ENCODE data around the gene MMS19.

DNA sequence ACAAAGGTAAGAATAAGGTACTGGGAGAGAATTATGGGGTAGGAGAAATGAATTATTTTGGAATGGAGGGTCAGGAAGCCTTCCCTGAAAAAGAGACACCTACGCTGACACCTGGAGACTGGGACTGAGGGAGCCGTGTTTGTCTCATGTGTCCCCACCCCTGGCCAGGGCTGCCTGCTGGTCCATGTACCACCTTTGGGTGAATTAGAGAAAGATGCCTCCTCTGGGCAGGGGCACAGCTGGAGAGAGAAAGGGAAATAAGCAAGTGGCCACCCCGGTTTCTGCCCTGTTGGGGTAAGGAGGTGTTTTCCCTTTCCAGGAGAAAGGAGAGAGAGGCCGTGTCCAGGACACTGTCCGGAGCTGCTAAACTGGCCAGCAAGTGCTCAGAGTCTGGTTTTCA is 22.3 kb upstream of the MMS19 start:
- TF ChIP-seq, protein P1, sequence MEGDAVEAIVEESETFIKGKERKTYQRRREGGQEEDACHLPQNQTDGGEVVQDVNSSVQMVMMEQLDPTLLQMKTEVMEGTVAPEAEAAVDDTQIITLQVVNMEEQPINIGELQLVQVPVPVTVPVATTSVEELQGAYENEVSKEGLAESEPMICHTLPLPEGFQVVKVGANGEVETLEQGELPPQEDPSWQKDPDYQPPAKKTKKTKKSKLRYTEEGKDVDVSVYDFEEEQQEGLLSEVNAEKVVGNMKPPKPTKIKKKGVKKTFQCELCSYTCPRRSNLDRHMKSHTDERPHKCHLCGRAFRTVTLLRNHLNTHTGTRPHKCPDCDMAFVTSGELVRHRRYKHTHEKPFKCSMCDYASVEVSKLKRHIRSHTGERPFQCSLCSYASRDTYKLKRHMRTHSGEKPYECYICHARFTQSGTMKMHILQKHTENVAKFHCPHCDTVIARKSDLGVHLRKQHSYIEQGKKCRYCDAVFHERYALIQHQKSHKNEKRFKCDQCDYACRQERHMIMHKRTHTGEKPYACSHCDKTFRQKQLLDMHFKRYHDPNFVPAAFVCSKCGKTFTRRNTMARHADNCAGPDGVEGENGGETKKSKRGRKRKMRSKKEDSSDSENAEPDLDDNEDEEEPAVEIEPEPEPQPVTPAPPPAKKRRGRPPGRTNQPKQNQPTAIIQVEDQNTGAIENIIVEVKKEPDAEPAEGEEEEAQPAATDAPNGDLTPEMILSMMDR (conservative IDR thresholded peaks at IDR 0.05; ENCODE audit: low read length): no peak
- no peak for TF ChIP-seq EZH2phosphoT487 (IDR thresholded peaks at IDR 0.05; ENCODE audit: borderline replicate concordance, low read depth, low read length)
